T-helper 1 cell treated with Interleukin-12 subunit alpha and Interleukin-12 subunit beta and Interleukin-4 antibody, amounts not matched to agents 30 μg/mL and 1 μg/mL, for 36 hours (primary cell): ENCODE measurements around the gene MYOM1.
"Not testable (repeated sequence)": the region's sequence is repeated elsewhere in the genome, so short reads cannot be mapped to it uniquely, and the experiment has no call there.

ENCODE experiments used
- H3K27ac Mint-ChIP-seq: one replicate; pipeline ENCODE4 v1.8.0; 2021; ENCODE audit warnings: mild to moderate bottlenecking, mixed read lengths
- H3K27me3 Mint-ChIP-seq: one replicate; pipeline ENCODE4 v1.8.0; 2021; ENCODE audit warnings: low read depth, mixed read lengths
- H3K36me3 Mint-ChIP-seq: one replicate; pipeline ENCODE4 v1.8.0; 2021; ENCODE audit warnings: low read depth, mixed read lengths
- H3K4me1 Mint-ChIP-seq: one replicate; pipeline ENCODE4 v1.8.0; 2021; ENCODE audit warnings: low read depth, mixed read lengths
- H3K4me3 Mint-ChIP-seq: one replicate; pipeline ENCODE4 v1.8.0; 2021; ENCODE audit warnings: mild to moderate bottlenecking, moderate library complexity, mixed read lengths
- H3K9me3 Mint-ChIP-seq: one replicate; pipeline ENCODE4 v1.8.0; 2021; ENCODE audit warnings: mixed read lengths

The MYOM1 gene

GRCh38 chr18:3217948-3218647 is 1.7 kb downstream of the MYOM1 start:
- no peaks in the 10 kb centered on the region for H3K36me3 Mint-ChIP-seq
- H3K27ac Mint-ChIP-seq: no peak overlapping the region
- peaks cover 6% of the 10 kb centered on the region for H3K27me3 Mint-ChIP-seq
- peaks cover 5% of the 10 kb centered on the region for H3K4me1 Mint-ChIP-seq
- H3K9me3 Mint-ChIP-seq: no peaks in the 10 kb centered on the region
- no peak overlapping the region for H3K4me3 Mint-ChIP-seq

GRCh38 chr18:3216987-3217386 is 2.8 kb downstream of the MYOM1 start:
- Mint-ChIP-seq H3K4me3 (no peak overlapping the region), H3K27me3 (peaks cover 6% of the 10 kb centered on the region), H3K27ac (no peak overlapping the region), H3K36me3 (no peaks in the 10 kb centered on the region), H3K9me3 (no peaks in the 10 kb centered on the region), H3K4me1 (peaks cover 8% of the 10 kb centered on the region)

- Mint-ChIP-seq H3K9me3 (no peaks in the 10 kb centered on the region), H3K27me3 (peaks cover 6% of the 10 kb centered on the region), H3K27ac (no peak overlapping the region), H3K4me3 (no peak overlapping the region), H3K36me3 (no peaks in the 10 kb centered on the region), H3K4me1 (peaks cover 8% of the 10 kb centered on the region)
Measured at GRCh38 chr18:3214855-3215637, 4.7 kb downstream of the MYOM1 start.

GRCh38 chr18:3213300-3214059 is 6.3 kb downstream of the MYOM1 start:
- H3K4me1 Mint-ChIP-seq: peaks cover 8% of the 10 kb centered on the region

GRCh38 chr18:3212657-3213056 is 7.1 kb downstream of the MYOM1 start:
- no peaks in the 10 kb centered on the region for H3K36me3 Mint-ChIP-seq
- peaks cover 8% of the 10 kb centered on the region for H3K4me1 Mint-ChIP-seq
- no peaks in the 10 kb centered on the region for H3K9me3 Mint-ChIP-seq
- H3K27me3 Mint-ChIP-seq: no peaks in the 10 kb centered on the region
- no peak overlapping the region for H3K27ac Mint-ChIP-seq
- H3K4me3 Mint-ChIP-seq: no peak overlapping the region

More at GRCh38 chr18:3213300-3214059, 6.3 kb downstream of the MYOM1 start:
- Mint-ChIP-seq H3K27ac (no peak overlapping the region), H3K4me3 (no peak overlapping the region), H3K36me3 (no peaks in the 10 kb centered on the region), H3K27me3 (no peaks in the 10 kb centered on the region), H3K9me3 (no peaks in the 10 kb centered on the region)

GRCh38 chr18:3211236-3211992 is 8.4 kb downstream of the MYOM1 start:
- Mint-ChIP-seq H3K4me1 (peaks cover 8% of the 10 kb centered on the region), H3K27ac (no peak overlapping the region), H3K36me3 (no peaks in the 10 kb centered on the region), H3K4me3 (no peak overlapping the region), H3K27me3 (no peaks in the 10 kb centered on the region), H3K9me3 (no peaks in the 10 kb centered on the region)

GRCh38 chr18:3209859-3210569 is 9.8 kb downstream of the MYOM1 start:
- Mint-ChIP-seq H3K36me3 (peaks cover under 1% of the 10 kb centered on the region), H3K4me1 (peaks cover 8% of the 10 kb centered on the region), H3K4me3 (no peak overlapping the region), H3K9me3 (peaks cover 3% of the 10 kb centered on the region), H3K27me3 (no peaks in the 10 kb centered on the region), H3K27ac (no peak overlapping the region)

GRCh38 chr18:3207565-3207964 is 12.2 kb downstream of the MYOM1 start:
- H3K27ac Mint-ChIP-seq: no peak overlapping the region
- H3K4me1 Mint-ChIP-seq: no peaks in the 10 kb centered on the region
- no peak overlapping the region for H3K4me3 Mint-ChIP-seq
- H3K36me3 Mint-ChIP-seq: peaks cover 1% of the 10 kb centered on the region
- H3K9me3 Mint-ChIP-seq: peaks cover 22% of the 10 kb centered on the region
- H3K27me3 Mint-ChIP-seq: no peaks in the 10 kb centered on the region

- H3K4me1 Mint-ChIP-seq: no peaks in the 10 kb centered on the region
- peaks cover 1% of the 10 kb centered on the region for H3K36me3 Mint-ChIP-seq
- H3K27ac Mint-ChIP-seq: no peak overlapping the region
- H3K27me3 Mint-ChIP-seq: peaks cover 5% of the 10 kb centered on the region
- no peak overlapping the region for H3K4me3 Mint-ChIP-seq
- H3K9me3 Mint-ChIP-seq: peaks cover 26% of the 10 kb centered on the region
Measured at GRCh38 chr18:3205239-3205638, 14.5 kb downstream of the MYOM1 start.

GRCh38 chr18:3199942-3200645 is 19.7 kb downstream of the MYOM1 start:
- no peaks in the 10 kb centered on the region for H3K4me1 Mint-ChIP-seq
- H3K27me3 Mint-ChIP-seq: peaks cover 15% of the 10 kb centered on the region
- H3K9me3 Mint-ChIP-seq: peaks cover 23% of the 10 kb centered on the region
- no peak overlapping the region for H3K4me3 Mint-ChIP-seq
- no peak overlapping the region for H3K27ac Mint-ChIP-seq
- H3K36me3 Mint-ChIP-seq: peaks cover 1% of the 10 kb centered on the region

- Mint-ChIP-seq H3K9me3 (peaks cover 12% of the 10 kb centered on the region), H3K27me3 (peaks cover 23% of the 10 kb centered on the region)
- H3K4me1 Mint-ChIP-seq, H3K36me3 Mint-ChIP-seq, H3K4me3 Mint-ChIP-seq, H3K27ac Mint-ChIP-seq: not testable (repeated sequence)
Measured at GRCh38 chr18:3198260-3198860, 21.4 kb downstream of the MYOM1 start.

- H3K4me3 Mint-ChIP-seq: no peak overlapping the region
- H3K9me3 Mint-ChIP-seq: no peaks in the 10 kb centered on the region
- no peaks in the 10 kb centered on the region for H3K36me3 Mint-ChIP-seq
- peaks cover 20% of the 10 kb centered on the region for H3K27me3 Mint-ChIP-seq
- H3K27ac Mint-ChIP-seq: no peak overlapping the region
- no peaks in the 10 kb centered on the region for H3K4me1 Mint-ChIP-seq
Measured at GRCh38 chr18:3194947-3195612, 24.7 kb downstream of the MYOM1 start.
